ENCODE data around the gene PDE5A.

Gene PDE5A

GRCh38 chr4:119536572-119537528 lies 91.8 kb downstream of the PDE5A start:
- TF ChIP-seq POLR2AphosphoS5 (IDR thresholded peaks at IDR 0.05; ENCODE audit: low read depth, low read length) = no peak
- no peak for TF ChIP-seq FOXP2 (optimal IDR thresholded peaks at IDR 0.05; ENCODE audit: borderline replicate concordance, extremely low read depth, extremely low read length, insufficient read depth)
- TF ChIP-seq TAF1 (IDR thresholded peaks at IDR 0.05; ENCODE audit: borderline replicate concordance, insufficient read depth, low read length) = no peak
- TF ChIP-seq SIN3A (IDR thresholded peaks at IDR 0.05; ENCODE audit: borderline replicate concordance, insufficient read depth, low read length) = no peak
- no peak for TF ChIP-seq REST (IDR thresholded peaks at IDR 0.05; ENCODE audit: insufficient read depth in 1 of 2, low read depth in 2 of 2, low read length in 2 of 2)

DNA sequence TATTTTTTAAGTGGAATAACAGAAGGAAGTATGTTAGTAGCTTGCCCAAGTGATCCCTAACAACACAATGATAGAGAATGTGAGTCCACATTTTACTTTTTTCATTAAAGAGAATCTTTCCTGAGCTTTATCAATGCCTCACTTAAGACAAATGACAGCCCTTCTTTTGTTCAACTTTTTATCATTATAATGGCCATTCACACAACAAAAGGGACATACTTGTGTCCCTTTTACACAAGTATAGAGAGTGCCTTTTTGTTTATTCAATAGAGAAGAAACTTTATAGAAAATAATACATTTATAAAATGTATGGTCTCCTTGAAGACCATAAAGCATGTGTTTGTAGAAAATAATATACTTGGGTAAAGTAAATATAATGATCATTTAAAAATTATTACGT lies 96.3 kb downstream of the PDE5A start:
- TF ChIP-seq SIN3A (IDR thresholded peaks at IDR 0.05; ENCODE audit: borderline replicate concordance, insufficient read depth, low read length) (no peak), POLR2AphosphoS5 (IDR thresholded peaks at IDR 0.05; ENCODE audit: low read depth, low read length) (no peak), TAF1 (IDR thresholded peaks at IDR 0.05; ENCODE audit: borderline replicate concordance, insufficient read depth, low read length) (no peak), REST (IDR thresholded peaks at IDR 0.05; ENCODE audit: insufficient read depth in 1 of 2, low read depth in 2 of 2, low read length in 2 of 2) (no peak)

- TF ChIP-seq SIN3A (IDR thresholded peaks at IDR 0.05; ENCODE audit: borderline replicate concordance, insufficient read depth, low read length) = no peak
- TF ChIP-seq REST (IDR thresholded peaks at IDR 0.05; ENCODE audit: insufficient read depth in 1 of 2, low read depth in 2 of 2, low read length in 2 of 2) = no peak
- no peak for TF ChIP-seq FOXP2 (optimal IDR thresholded peaks at IDR 0.05; ENCODE audit: borderline replicate concordance, extremely low read depth, extremely low read length, insufficient read depth)
- no peak for TF ChIP-seq TAF1 (IDR thresholded peaks at IDR 0.05; ENCODE audit: borderline replicate concordance, insufficient read depth, low read length)
- TF ChIP-seq POLR2AphosphoS5 (IDR thresholded peaks at IDR 0.05; ENCODE audit: low read depth, low read length) = no peak
Observed at GRCh38 chr4:119529788-119530187, 98.8 kb downstream of the PDE5A start.

- TF ChIP-seq SIN3A (IDR thresholded peaks at IDR 0.05; ENCODE audit: borderline replicate concordance, insufficient read depth, low read length) (no peak), REST (IDR thresholded peaks at IDR 0.05; ENCODE audit: insufficient read depth in 1 of 2, low read depth in 2 of 2, low read length in 2 of 2) (no peak), POLR2AphosphoS5 (IDR thresholded peaks at IDR 0.05; ENCODE audit: low read depth, low read length) (no peak), FOXP2 (optimal IDR thresholded peaks at IDR 0.05; ENCODE audit: borderline replicate concordance, extremely low read depth, extremely low read length, insufficient read depth) (no peak), TAF1 (IDR thresholded peaks at IDR 0.05; ENCODE audit: borderline replicate concordance, insufficient read depth, low read length) (no peak)
Observed at GRCh38 chr4:119526786-119527550, 101.6 kb downstream of the PDE5A start.

All from PFSK-1 (cell line).